Right cardiac atrium (tissue), 5 donors: ENCODE data around the gene AVPI1. TPM values are rescaled to one million over a fixed set of nuclear protein-coding genes. Genes with fewer than 3 reads are reported as not detected.

ENCODE experiments used
- ATAC-seq, 2 donors: fragments of 200-7000 bp; cut with Tn5 transposase; one replicate each; pipeline versions ENCODE4 v1.8.0 to v1.9.1; 2020; ENCODE audit warnings: moderate library complexity in 2 of 2, mild to moderate bottlenecking in 1 of 2
- DNase-seq, 3 donors: peaks; one replicate each; pipeline ENCODE4 v3.0.0-alpha.2; 2020
- H3K27ac ChIP-seq: one replicate; pipeline ENCODE4 v1.5.1; 2013; ENCODE audit warnings: mild to moderate bottlenecking, low read length, control low read depth, moderate library complexity
- H3K27me3 ChIP-seq: one replicate; pipeline ENCODE4 v1.6.1; 2013; ENCODE audit not compliant: control insufficient read depth, insufficient read depth
- H3K4me1 ChIP-seq: one replicate; pipeline ENCODE4 v1.6.1; 2013; ENCODE audit warnings: low read length; ENCODE audit not compliant: control insufficient read depth, insufficient read depth
- H3K4me3 ChIP-seq: one replicate; pipeline ENCODE4 v1.5.1; 2013; ENCODE audit warnings: low read length, control low read depth
- H3K9me3 ChIP-seq: one replicate; pipeline ENCODE4 v1.6.1; 2013; ENCODE audit warnings: low read length; ENCODE audit not compliant: control insufficient read depth
- WGBS: extraction: QIAGEN DNeasy Blood & Tissue Kit; methylation state at CpG from one replicate; pipeline ENCODE4 v1.1.7; 2013; 5-methylcytosine and 5-hydroxymethylcytosine counted together
- intact Hi-C, 4 donors: fragments of 100-400 bp; cut with DNase I; formaldehyde crosslinking; loops; one replicate each; pipeline versions ENCODE4 v1.11.0 to v1.14.0; 2022 to 2023
- polyA plus RNA-seq: library from polyadenylated mRNA; stranded (reverse); fragments of 200-250 nt; gene quantifications from one replicate; pipeline ENCODE4 v1.2.3, GENCODE V29; 2013
- total RNA-seq, 4 donors: library from RNA; stranded (reverse); fragmentation: NEBNext Ultra II Directional; extraction: Animal tissue kit (Norgen Biotek cat#: 25700); gene quantifications; one replicate each; pipeline ENCODE4 v1.2.1, GENCODE V29; 2021
- donor health status: healthy with polysubstance abuse.
- donor health status: DM: no; HTN: yes; CAD: no.
- donor health status: DM: no; HTN: no; CAD: no.
- donor health status: DM: no; HTN: yes; CAD: no; lungs with severe emphysema.
- donor health status: DM: yes; HTN: yes; CAD: no.

AVPI1 gene
- total and polyA plus RNA-seq, 5 donors = 12.2 to 23.1 (median 15.4) TPM

GRCh38 chr10:97676770-97677581, 10.1 kb downstream of the AVPI1 start:
- H3K9me3 ChIP-seq = no peaks in the 10 kb centered on the region
- peak; percentile 65 to 68 for ATAC-seq

GRCh38 chr10:97675222-97675621, 11.8 kb downstream of the AVPI1 start:
- H3K27ac ChIP-seq = no peak overlapping the region
- intact Hi-C loops = loop anchor here in 3 of 4 donors (5.0 to 10.0 kb wide), 2 partner anchors 57 to 60 kb away; partner anchors contain the start of gene ZFYVE27 (in 2 of the 3)
- no peaks in the 10 kb centered on the region for H3K4me1 ChIP-seq
- DNase-seq (no peak), ATAC-seq (no peak)
- H3K27me3 ChIP-seq = no peaks in the 10 kb centered on the region
- H3K9me3 ChIP-seq = no peaks in the 10 kb centered on the region
- no peak overlapping the region for H3K4me3 ChIP-seq
- 87% methylated on average over 9 of the region's 9 CpGs for WGBS

More at GRCh38 chr10:97676770-97677581, 10.1 kb downstream of the AVPI1 start:
- intact Hi-C loops = loop anchor here (2.0 to 10.0 kb wide), 3 partner anchors 54 to 58 kb away; partner anchors contain the start of gene ZFYVE27 (in 2 of the 4)
- peak in 1 of 3 donors; percentile 53 for DNase-seq
- H3K27ac ChIP-seq = no peak overlapping the region
- WGBS = 91% methylated on average over 2 of the region's 2 CpGs
- no peaks in the 10 kb centered on the region for H3K27me3 ChIP-seq
- H3K4me3 ChIP-seq = no peak overlapping the region
- no peaks in the 10 kb centered on the region for H3K4me1 ChIP-seq

- intact Hi-C loops = loop anchor here in 2 of 4 donors (10.0 kb wide), 1 partner anchor 61 kb away; the partner anchor contains the start of gene ZFYVE27 (in 2 of the 2)
- Histone ChIP-seq H3K27ac (no peak overlapping the region), H3K4me1 (no peaks in the 10 kb centered on the region), H3K4me3 (no peak overlapping the region), H3K27me3 (no peaks in the 10 kb centered on the region), H3K9me3 (no peaks in the 10 kb centered on the region)
- DNase-seq = peak in 1 of 3 donors; percentile 12
- 61% methylated on average over 8 of the region's 8 CpGs for WGBS
- peak; percentile 28 to 31 for ATAC-seq
Observed at GRCh38 chr10:97673736-97674525, 13.1 kb downstream of the AVPI1 start.

GRCh38 chr10:97669571-97669970, 17.5 kb downstream of the AVPI1 start:
- intact Hi-C loops = no loop called here
- H3K27ac ChIP-seq = no peak overlapping the region
- no peaks in the 10 kb centered on the region for H3K9me3 ChIP-seq
- H3K27me3 ChIP-seq = no peaks in the 10 kb centered on the region
- WGBS = 79% methylated on average over 1 of the region's 1 CpG
- no peak overlapping the region for H3K4me3 ChIP-seq
- H3K4me1 ChIP-seq = no peaks in the 10 kb centered on the region
- no peak for DNase-seq
- ATAC-seq = no peak

- DNase-seq (no peak), ATAC-seq (no peak)
- intact Hi-C loops = no loop called here
- Histone ChIP-seq H3K4me1 (no peaks in the 10 kb centered on the region), H3K27ac (no peak overlapping the region), H3K9me3 (no peaks in the 10 kb centered on the region), H3K27me3 (no peaks in the 10 kb centered on the region), H3K4me3 (no peak overlapping the region)
- WGBS = 88% methylated on average over 6 of the region's 6 CpGs
Observed at GRCh38 chr10:97667463-97667862, 19.6 kb downstream of the AVPI1 start.

GRCh38 chr10:97666992-97667391, 20.0 kb downstream of the AVPI1 start:
- ATAC-seq (no peak), DNase-seq (no peak)
- 97% methylated on average over 7 of the region's 7 CpGs for WGBS
- Histone ChIP-seq H3K27me3 (no peaks in the 10 kb centered on the region), H3K9me3 (no peaks in the 10 kb centered on the region), H3K4me1 (no peaks in the 10 kb centered on the region), H3K27ac (no peak overlapping the region), H3K4me3 (no peak overlapping the region)
- intact Hi-C loops = no loop called here

- DNase-seq (no peak), ATAC-seq (peak; percentile 11 to 64)
- H3K9me3 ChIP-seq = no peaks in the 10 kb centered on the region
- H3K4me3 ChIP-seq = no peak overlapping the region
- intact Hi-C loops = no loop called here
- no peaks in the 10 kb centered on the region for H3K27me3 ChIP-seq
- H3K4me1 ChIP-seq = no peaks in the 10 kb centered on the region
- WGBS = 38% methylated on average over 1 of the region's 1 CpG
- no peak overlapping the region for H3K27ac ChIP-seq
Observed at GRCh38 chr10:97664282-97664850, 22.7 kb downstream of the AVPI1 start.

GRCh38 chr10:97659589-97659988, 27.5 kb downstream of the AVPI1 start:
- WGBS = 54% methylated on average over 1 of the region's 1 CpG
- no peaks in the 10 kb centered on the region for H3K27me3 ChIP-seq
- H3K4me1 ChIP-seq = no peaks in the 10 kb centered on the region
- H3K9me3 ChIP-seq = no peaks in the 10 kb centered on the region
- intact Hi-C loops = no loop called here
- no peak for DNase-seq
- ATAC-seq = no peak
- H3K4me3 ChIP-seq = no peak overlapping the region
- no peak overlapping the region for H3K27ac ChIP-seq

- intact Hi-C loops = no loop called here
- WGBS = 88% methylated on average over 5 of the region's 5 CpGs
- no peaks in the 10 kb centered on the region for H3K27me3 ChIP-seq
- no peak overlapping the region for H3K4me3 ChIP-seq
- no peaks in the 10 kb centered on the region for H3K9me3 ChIP-seq
- H3K4me1 ChIP-seq = no peaks in the 10 kb centered on the region
- H3K27ac ChIP-seq = no peak overlapping the region
- DNase-seq (no peak), ATAC-seq (no peak)
Observed at GRCh38 chr10:97656777-97657176, 30.3 kb downstream of the AVPI1 start.

- 96% methylated on average over 3 of the region's 3 CpGs for whole genome bisulfite sequencing
- no peaks in the 10 kb centered on the region for H3K27me3 ChIP-seq
- H3K27ac ChIP-seq = no peak overlapping the region
- no peak for DNase-seq
- H3K4me1 ChIP-seq = no peaks in the 10 kb centered on the region
- no peaks in the 10 kb centered on the region for H3K9me3 ChIP-seq
- no peak overlapping the region for H3K4me3 ChIP-seq
- intact Hi-C loops = no loop called here
- ATAC-seq = no peak
Observed at GRCh38 chr10:97651773-97652172, 35.3 kb downstream of the AVPI1 start.

GRCh38 chr10:97650726-97651125, 36.3 kb downstream of the AVPI1 start:
- Histone ChIP-seq H3K4me3 (no peak overlapping the region), H3K9me3 (no peaks in the 10 kb centered on the region), H3K27me3 (no peaks in the 10 kb centered on the region), H3K27ac (no peak overlapping the region), H3K4me1 (no peaks in the 10 kb centered on the region)
- ATAC-seq = no peak
- no peak for DNase-seq
- intact Hi-C loops = no loop called here
- WGBS = 87% methylated on average over 3 of the region's 3 CpGs
